Rectal smooth muscle tissue (tissue), 1 donor: ENCODE measurements around the gene OS9.
"Not testable (repeated sequence)": the region's sequence is repeated elsewhere in the genome, so short reads cannot be mapped to it uniquely, and the experiment has no call there.

Experiments used
- H3K27ac ChIP-seq: one replicate; pipeline ENCODE4 v1.7.0; 2013; ENCODE audit warnings: low read depth, low read length, inconsistent platforms
- H3K27me3 ChIP-seq: one replicate; pipeline ENCODE4 v1.7.0; 2013; ENCODE audit warnings: low read length; ENCODE audit not compliant: control insufficient read depth, insufficient read depth
- H3K36me3 ChIP-seq: one replicate; pipeline ENCODE4 v1.7.0; 2013; ENCODE audit warnings: low read length; ENCODE audit not compliant: control insufficient read depth, insufficient read depth
- H3K4me1 ChIP-seq: one replicate; pipeline ENCODE4 v1.7.0; 2013; ENCODE audit warnings: low read length; ENCODE audit not compliant: control insufficient read depth, insufficient read depth
- H3K4me3 ChIP-seq: one replicate; pipeline ENCODE4 v1.7.0; 2013; ENCODE audit warnings: low read length
- H3K9ac ChIP-seq: one replicate; pipeline ENCODE4 v1.7.0; 2013; ENCODE audit warnings: low read length

Gene OS9

GRCh38 chr12:57700317-57700716, 6.4 kb downstream of the OS9 start:
- no peaks in the 10 kb centered on the region for H3K4me1 ChIP-seq
- peaks cover 15% of the 10 kb centered on the region for H3K36me3 ChIP-seq
- H3K27ac ChIP-seq = no peak overlapping the region
- no peak overlapping the region for H3K4me3 ChIP-seq
- no peak overlapping the region for H3K9ac ChIP-seq
- no peaks in the 10 kb centered on the region for H3K27me3 ChIP-seq

DNA sequence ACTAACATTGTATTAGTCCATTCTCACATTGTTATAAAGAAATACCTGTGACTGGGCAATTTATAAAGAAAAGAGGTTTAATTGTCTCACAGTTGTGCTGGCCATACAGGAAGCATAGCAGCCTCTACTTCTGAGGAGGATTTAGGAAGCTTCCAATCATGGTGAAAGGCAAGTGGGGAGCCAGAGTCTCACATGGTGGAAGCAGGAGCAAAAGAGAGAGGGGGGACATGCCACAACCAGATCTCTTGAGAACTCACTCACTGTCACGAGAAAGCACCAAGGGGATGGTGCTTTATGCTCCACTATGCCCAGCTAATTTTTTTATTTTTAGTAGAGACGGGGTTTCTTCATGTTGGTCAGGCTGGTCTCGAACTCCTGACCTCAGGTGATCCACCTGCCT, 13.3 kb downstream of the OS9 start:
- Histone ChIP-seq H3K9ac (no peak overlapping the region), H3K27ac (no peak overlapping the region), H3K36me3 (peaks cover 2% of the 10 kb centered on the region), H3K4me3 (no peak overlapping the region), H3K27me3 (no peaks in the 10 kb centered on the region), H3K4me1 (no peaks in the 10 kb centered on the region)

DNA sequence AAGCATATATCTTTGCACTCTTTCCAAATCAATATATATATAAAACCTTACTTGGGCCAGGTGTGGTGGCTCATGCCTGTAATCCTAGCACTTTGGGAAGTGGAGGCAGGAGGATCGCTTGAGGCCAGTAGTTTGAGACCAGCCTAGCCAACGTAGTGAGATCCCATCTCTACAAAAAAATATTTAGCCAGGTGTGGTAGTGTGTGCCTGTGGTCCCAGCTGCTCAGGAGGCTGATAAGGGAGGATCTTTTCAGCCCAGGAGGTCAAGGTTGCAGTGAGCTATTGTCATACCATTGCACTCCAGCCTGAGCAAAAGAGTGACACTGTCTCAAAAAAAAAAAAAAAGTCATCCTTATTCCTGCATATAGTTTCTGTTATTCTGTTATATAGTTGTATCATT, 14.4 kb downstream of the OS9 start:
- H3K27ac ChIP-seq = no peak overlapping the region
- no peaks in the 10 kb centered on the region for H3K4me1 ChIP-seq
- peaks cover 2% of the 10 kb centered on the region for H3K36me3 ChIP-seq
- H3K9ac ChIP-seq = no peak overlapping the region
- H3K27me3 ChIP-seq = no peaks in the 10 kb centered on the region
- H3K4me3 ChIP-seq = no peak overlapping the region

DNA sequence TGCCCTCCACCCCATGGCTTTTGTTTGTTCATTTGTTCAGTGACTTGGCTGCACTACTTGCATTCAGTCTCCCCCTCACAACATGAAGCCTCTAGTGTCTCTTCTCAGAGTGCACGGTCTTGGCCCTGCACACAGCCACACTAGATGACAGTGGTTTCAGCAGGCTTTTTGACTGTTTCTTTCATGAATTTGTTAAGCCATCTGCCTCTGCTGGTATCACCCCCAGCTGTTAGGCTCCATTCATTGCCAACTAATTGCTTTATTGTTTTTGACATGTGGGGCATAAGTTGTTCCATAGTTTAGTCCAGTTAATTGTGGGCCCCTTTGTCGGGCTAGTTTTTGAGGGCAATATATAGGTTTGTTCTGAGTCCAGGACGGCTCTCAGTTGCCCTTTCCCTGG, 18.8 kb downstream of the OS9 start:
- Histone ChIP-seq H3K27ac (no peak overlapping the region), H3K36me3 (peaks cover 21% of the 10 kb centered on the region)

GRCh38 chr12:57713209-57713608, 19.3 kb downstream of the OS9 start:
- peaks cover 26% of the 10 kb centered on the region for H3K36me3 ChIP-seq
- no peak overlapping the region for H3K9ac ChIP-seq
- H3K4me1 ChIP-seq = no peaks in the 10 kb centered on the region
- H3K27ac ChIP-seq = no peak overlapping the region
- H3K27me3 ChIP-seq = no peaks in the 10 kb centered on the region
- H3K4me3 ChIP-seq = no peak overlapping the region

More for the DNA sequence above, 18.8 kb downstream of the OS9 start:
- no peak overlapping the region for H3K9ac ChIP-seq
- H3K4me3 ChIP-seq = no peak overlapping the region
- H3K27me3 ChIP-seq = no peaks in the 10 kb centered on the region
- no peaks in the 10 kb centered on the region for H3K4me1 ChIP-seq

DNA sequence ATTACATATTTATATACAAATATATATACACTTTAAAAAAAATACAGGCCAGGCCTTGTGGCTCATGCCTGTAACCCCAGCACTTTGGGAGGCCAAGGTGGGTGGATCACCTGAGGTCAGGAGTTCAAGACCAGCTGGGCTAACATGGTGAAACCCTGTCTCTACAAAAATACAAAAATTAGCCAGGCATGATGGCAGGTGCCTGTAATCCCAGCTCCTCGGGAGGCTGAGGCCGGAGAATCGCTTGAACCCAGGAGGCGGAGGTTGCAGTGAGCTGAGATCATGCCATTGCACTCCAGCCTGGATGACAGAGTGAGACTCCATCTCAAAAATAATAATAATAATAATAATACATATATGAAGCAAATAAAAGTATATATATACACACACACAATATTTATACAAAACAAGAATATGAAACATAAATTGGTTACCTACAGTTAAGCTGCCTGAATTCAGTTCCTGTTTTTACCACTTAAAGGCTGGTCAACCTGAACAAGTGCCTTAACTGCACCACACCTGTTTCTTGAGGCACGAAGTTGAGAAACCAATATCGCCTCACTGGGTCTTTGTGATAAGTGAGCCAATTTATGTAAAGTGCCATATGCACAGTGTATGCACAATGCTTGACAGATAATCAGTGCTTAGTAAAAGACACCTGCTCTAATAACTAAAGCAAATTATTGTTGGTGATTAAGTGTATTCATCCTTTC, 21.3 kb downstream of the OS9 start:
- not testable (repeated sequence) for H3K27ac ChIP-seq, H3K4me3 ChIP-seq, H3K4me1 ChIP-seq, H3K9ac ChIP-seq, H3K27me3 ChIP-seq
- peaks cover 34% of the 10 kb centered on the region for H3K36me3 ChIP-seq

DNA sequence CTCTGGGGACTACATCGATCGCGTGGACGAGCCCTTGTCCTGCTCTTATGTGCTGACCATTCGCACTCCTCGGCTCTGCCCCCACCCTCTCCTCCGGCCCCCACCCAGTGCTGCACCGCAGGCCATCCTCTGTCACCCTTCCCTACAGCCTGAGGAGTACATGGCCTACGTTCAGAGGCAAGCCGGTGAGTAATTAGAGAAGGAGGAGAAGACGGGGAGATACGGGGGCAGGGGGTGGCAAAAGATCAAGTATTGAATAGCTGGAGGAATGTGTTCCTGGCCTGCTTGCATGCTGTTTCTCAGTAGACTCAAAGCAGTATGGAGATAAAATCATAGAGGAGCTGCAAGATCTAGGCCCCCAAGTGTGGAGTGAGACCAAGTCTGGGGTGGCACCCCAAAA, 21.9 kb downstream of the OS9 start:
- Histone ChIP-seq H3K4me1 (no peaks in the 10 kb centered on the region), H3K27me3 (no peaks in the 10 kb centered on the region), H3K9ac (no peak overlapping the region), H3K36me3 (peaks cover 37% of the 10 kb centered on the region), H3K27ac (no peak overlapping the region), H3K4me3 (no peak overlapping the region)

GRCh38 chr12:57716305-57716704, 22.4 kb downstream of the OS9 start:
- H3K4me1 ChIP-seq = no peaks in the 10 kb centered on the region
- H3K27ac ChIP-seq = no peak overlapping the region
- H3K27me3 ChIP-seq = no peaks in the 10 kb centered on the region
- no peak overlapping the region for H3K4me3 ChIP-seq
- no peak overlapping the region for H3K9ac ChIP-seq
- peaks cover 43% of the 10 kb centered on the region for H3K36me3 ChIP-seq

- Histone ChIP-seq H3K27me3 (no peaks in the 10 kb centered on the region), H3K27ac (no peak overlapping the region), H3K36me3 (peaks cover 43% of the 10 kb centered on the region), H3K4me1 (no peaks in the 10 kb centered on the region), H3K9ac (no peak overlapping the region), H3K4me3 (no peak overlapping the region)
Observed at GRCh38 chr12:57717131-57717530, 23.2 kb downstream of the OS9 start.

- Histone ChIP-seq H3K4me1 (no peaks in the 10 kb centered on the region), H3K36me3 (peaks cover 43% of the 10 kb centered on the region), H3K9ac (no peak overlapping the region), H3K27me3 (no peaks in the 10 kb centered on the region), H3K27ac (no peak overlapping the region), H3K4me3 (no peak overlapping the region)
Observed at GRCh38 chr12:57717846-57718640, 24.1 kb downstream of the OS9 start.

DNA sequence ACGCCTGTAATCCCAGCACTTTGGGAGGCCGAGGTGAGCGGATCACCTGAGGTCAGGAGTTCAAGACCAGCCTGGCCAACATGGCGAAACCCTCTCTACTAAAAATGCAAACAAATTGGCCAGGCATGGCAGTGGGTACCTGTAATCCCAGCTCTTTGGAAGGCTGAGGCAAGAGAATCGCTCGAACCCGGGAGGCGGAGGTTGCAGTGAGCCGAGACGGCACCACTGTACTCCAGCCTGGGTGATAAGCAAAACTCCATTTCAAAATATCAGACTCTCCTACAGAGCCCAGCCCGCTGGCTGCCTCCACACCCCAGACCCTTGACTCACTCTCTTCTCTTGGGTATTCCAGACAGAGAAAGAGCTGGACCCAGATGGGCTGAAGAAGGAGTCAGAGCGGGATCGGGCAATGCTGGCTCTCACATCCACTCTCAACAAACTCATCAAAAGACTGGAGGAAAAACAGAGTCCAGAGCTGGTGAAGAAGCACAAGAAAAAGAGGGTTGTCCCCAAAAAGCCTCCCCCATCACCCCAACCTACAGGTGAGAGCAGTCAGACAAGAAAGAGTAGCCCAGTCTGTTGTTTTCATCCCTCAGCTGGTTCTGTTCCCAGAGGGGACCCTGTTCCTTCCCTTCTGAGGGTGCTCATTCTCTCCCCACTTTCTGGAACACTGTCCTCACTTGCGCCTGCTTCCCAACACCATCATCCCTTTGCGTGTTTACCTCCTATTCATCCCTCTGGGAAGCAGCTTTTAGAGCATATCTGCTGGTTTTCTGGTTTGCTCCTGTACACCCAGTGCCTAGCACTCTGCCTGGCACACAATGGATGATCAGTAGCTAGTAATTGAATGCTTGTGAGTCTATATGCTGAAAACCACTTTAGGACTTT, 25.0 kb downstream of the OS9 start:
- Histone ChIP-seq H3K27me3 (no peaks in the 10 kb centered on the region), H3K9ac (no peak overlapping the region), H3K36me3 (peaks cover 43% of the 10 kb centered on the region), H3K4me1 (no peaks in the 10 kb centered on the region), H3K27ac (no peak overlapping the region), H3K4me3 (no peak overlapping the region)
